HCT116 (cell line): ENCODE results near the gene TMTC2. TPM values are rescaled to one million over a fixed set of nuclear protein-coding genes. Genes with fewer than 3 reads are reported as not detected.

Experiments used
- ATAC-seq: fragments of 200-7000 bp; cut with Tn5 transposase; 2 replicates; pipeline ENCODE4 v1.9.1; 2020; ENCODE audit warnings: mild to moderate bottlenecking, moderate library complexity
- BruUV-seq: library from RNA; stranded (reverse); fragments of 400-500 nt; replicated peaks from 2 replicates; lab custom pipeline; 2021; lab: Mats Ljungman, UMichigan
- CTCF ChIA-PET: fragments of 300-600 bp; sonication (Branson Sonifier 250); formaldehyde crosslinking; loops from one replicate; lab custom pipeline; 2021; ENCODE audit warnings: antibody characterized with exemption; lab: Charles Lee
- POLR2A ChIA-PET: fragments of 300-600, 350-600 bp; sonication (Branson Sonifier 250); formaldehyde crosslinking; loops from one replicate; lab custom pipeline; 2021; ENCODE audit warnings: antibody characterized with exemption; lab: Charles Lee
- RAD21 ChIA-PET, 2 experiments: fragments of 300-600 bp; sonication (Branson Sonifier 250); formaldehyde crosslinking; loops; one replicate each; lab custom pipeline; 2023; ENCODE audit warnings: low total read pairs in 2 of 2; ENCODE audit not compliant: uncharacterized antibody in 2 of 2, unreplicated experiment in 2 of 2, low non-redundant PET in 1 of 2; lab: Charles Lee
- DNase-seq: peaks from one replicate; pipeline ENCODE4 v3.0.0-alpha.2; 2010; ENCODE audit warnings: low read depth, low spot score
- H2AFZ ChIP-seq: fragments of 200-600 bp; shearing (Covaris generic), sonication (generic); 2 replicates; pipeline ENCODE4 v1.6.1; 2017; ENCODE audit warnings: low read depth, mixed run types, mixed read lengths, antibody characterized with exemption, low read length; ENCODE audit not compliant: poor library complexity, severe bottlenecking
- H3K27ac ChIP-seq: 2 replicates; pipeline ENCODE4 v1.5.1; 2012; ENCODE audit warnings: low read depth, low read length
- H3K27me3 ChIP-seq: fragments of 200-600 bp; sonication (generic); 2 replicates; pipeline ENCODE4 v1.6.1; 2016; ENCODE audit warnings: mixed run types, low read length, mixed read lengths; ENCODE audit not compliant: insufficient read depth
- H3K36me3 ChIP-seq, 2 experiments: fragments of 200-500 bp in 1 of 2; fragments of 200-600 bp in 1 of 2; sonication (Bioruptor generic) in 1 of 2; sonication (generic) in 1 of 2; 2 replicates each; pipeline versions ENCODE4 v1.5.1 to v1.6.1; 2014 to 2016; ENCODE audit warnings: low read length in 2 of 2, inconsistent platforms in 1 of 2, mixed read lengths in 1 of 2, mixed run types in 1 of 2; ENCODE audit not compliant: insufficient read depth in 2 of 2, control insufficient read depth in 1 of 2
- H3K4me1 ChIP-seq, 2 experiments: fragments of 200-600 bp in 1 of 2; sonication (generic) in 1 of 2; 2 replicates each; pipeline versions ENCODE4 v1.5.1 to v1.6.1; 2012 to 2017; ENCODE audit warnings: low read length in 2 of 2, inconsistent platforms in 1 of 2, mild to moderate bottlenecking in 1 of 2, mixed read lengths in 1 of 2, mixed run types in 1 of 2, moderate library complexity in 1 of 2; ENCODE audit not compliant: insufficient read depth in 2 of 2, control insufficient read depth in 1 of 2
- H3K4me2 ChIP-seq: fragments of 200-600 bp; sonication (generic); 2 replicates; pipeline ENCODE4 v1.6.1; 2017; ENCODE audit warnings: mixed run types, low read length, mixed read lengths
- H3K4me3 ChIP-seq, 2 experiments: fragments of 200-600 bp in 1 of 2; sonication (generic) in 1 of 2; replicated peaks in 1 of 2; 2 replicates each; pipeline ENCODE4 v1.5.1; 2011 to 2016; ENCODE audit warnings: low read length in 2 of 2, control low read depth in 1 of 2, low read depth in 1 of 2, mild to moderate bottlenecking in 1 of 2, mixed read lengths in 1 of 2, mixed run types in 1 of 2
- H3K79me2 ChIP-seq: fragments of 200-600 bp; sonication (generic); 2 replicates; pipeline ENCODE4 v1.6.1; 2017; ENCODE audit warnings: mild to moderate bottlenecking, mixed run types, low read length, moderate library complexity, mixed read lengths; ENCODE audit not compliant: insufficient read depth
- H3K9ac ChIP-seq: fragments of 200-600 bp; sonication (generic); 2 replicates; pipeline ENCODE4 v1.6.1; 2016; ENCODE audit warnings: low read length, mixed read lengths
- H3K9me2 ChIP-seq: fragments of 200-600 bp; sonication (generic), shearing (Covaris generic); 2 replicates; pipeline ENCODE4 v1.6.1; 2017; ENCODE audit warnings: mixed run types, mild to moderate bottlenecking, moderate library complexity; ENCODE audit not compliant: insufficient read depth
- H3K9me3 ChIP-seq, 2 experiments: fragments of 200-500 bp in 1 of 2; fragments of 200-600 bp in 1 of 2; sonication (Bioruptor generic) in 1 of 2; sonication (generic) in 1 of 2; 2 replicates each; pipeline ENCODE4 v1.6.1; 2014 to 2017; ENCODE audit warnings: low read length in 2 of 2, mixed read lengths in 2 of 2, inconsistent platforms in 1 of 2, low read depth in 1 of 2, mild to moderate bottlenecking in 1 of 2, mixed run types in 1 of 2, moderate library complexity in 1 of 2; ENCODE audit not compliant: control insufficient read depth in 1 of 2, insufficient read depth in 1 of 2
- H4K20me1 ChIP-seq: fragments of 200-600 bp; sonication (generic), shearing (Covaris generic); 2 replicates; pipeline ENCODE4 v1.6.1; 2017; ENCODE audit warnings: mixed run types, mild to moderate bottlenecking, moderate library complexity; ENCODE audit not compliant: insufficient read depth
- ATF3 ChIP-seq: IDR thresholded peaks from 2 replicates; pipeline ENCODE4 v1.6.1; 2012
- CBX3 ChIP-seq: IDR thresholded peaks from 2 replicates; pipeline ENCODE4 v1.6.1; 2012; ENCODE audit warnings: low read depth
- CEBPB ChIP-seq: IDR thresholded peaks from 2 replicates; pipeline ENCODE4 v1.6.1; 2012; ENCODE audit warnings: low read depth
- CTCF ChIP-seq, 3 experiments: fragments of 200-600 bp in 1 of 3; sonication (generic) in 1 of 3; IDR thresholded peaks in 2 of 3; conservative IDR thresholded peaks in 1 of 3; 2 replicates each; pipeline ENCODE4 v1.5.1; 2012 to 2017; ENCODE audit warnings: low read depth in 2 of 3, low read length in 2 of 3, antibody characterized with exemption in 1 of 3, borderline replicate concordance in 1 of 3, control low read depth in 1 of 3, mild to moderate bottlenecking in 1 of 3, mixed read lengths in 1 of 3, mixed run types in 1 of 3, moderate library complexity in 1 of 3; ENCODE audit not compliant: insufficient read depth in 1 of 3
- EGR1 ChIP-seq: IDR thresholded peaks from 2 replicates; pipeline ENCODE4 v1.6.1; 2012; ENCODE audit warnings: low read depth
- ELF1 ChIP-seq: IDR thresholded peaks from 2 replicates; pipeline ENCODE4 v1.6.1; 2012; ENCODE audit warnings: low read depth, borderline replicate concordance
- EZH2 ChIP-seq: fragments of 200-600 bp; sonication (generic); IDR thresholded peaks from 2 replicates; pipeline ENCODE4 v1.6.1; 2017; ENCODE audit warnings: antibody characterized with exemption, mixed run types
- EZH2phosphoT487 ChIP-seq: fragments of 200-600 bp; IDR thresholded peaks from 2 replicates; pipeline ENCODE4 v1.6.1; 2018; ENCODE audit warnings: antibody characterized with exemption, borderline replicate concordance
- FOSL1 ChIP-seq: IDR thresholded peaks from 2 replicates; pipeline ENCODE4 v1.6.1; 2012; ENCODE audit warnings: low read depth
- JUND ChIP-seq: IDR thresholded peaks from 2 replicates; pipeline ENCODE4 v1.6.1; 2012
- POLR2A ChIP-seq: IDR thresholded peaks from 2 replicates; pipeline ENCODE4 v1.7.0; 2011; ENCODE audit warnings: borderline replicate concordance; ENCODE audit not compliant: insufficient read depth, insufficient read length; ENCODE audit errors: extremely low read depth
- POLR2AphosphoS5 ChIP-seq: IDR thresholded peaks from 2 replicates; pipeline ENCODE4 v1.6.1; 2011; ENCODE audit warnings: mild to moderate bottlenecking, low read depth, low read length, moderate library complexity
- RAD21 ChIP-seq: IDR thresholded peaks from 2 replicates; pipeline ENCODE4 v1.6.1; 2012; ENCODE audit warnings: low read depth, mild to moderate bottlenecking
- REST ChIP-seq: IDR thresholded peaks from 2 replicates; pipeline ENCODE4 v1.6.1; 2012; ENCODE audit warnings: low read depth
- SRF ChIP-seq: IDR thresholded peaks from 2 replicates; pipeline ENCODE4 v1.6.1; 2012; ENCODE audit warnings: low read depth
- TCF7L2 ChIP-seq: IDR thresholded peaks from 2 replicates; pipeline ENCODE4 v1.7.0; 2011; ENCODE audit warnings: borderline replicate concordance, inconsistent platforms; ENCODE audit not compliant: insufficient read depth, insufficient read length; ENCODE audit errors: extremely low read depth
- ZBTB33 ChIP-seq: IDR thresholded peaks from 2 replicates; pipeline ENCODE4 v1.6.1; 2011; ENCODE audit warnings: mild to moderate bottlenecking, low read length, moderate library complexity; ENCODE audit not compliant: insufficient replicate concordance; ENCODE audit errors: extremely low read depth
- ZFX ChIP-seq: fragments of 450-650 bp; IDR thresholded peaks from 2 replicates; pipeline ENCODE4 v1.6.1; 2017
- ZNF274 ChIP-seq: fragments of 200-500 bp; sonication (Bioruptor generic); IDR thresholded peaks from 2 replicates; pipeline ENCODE4 v1.6.1; 2014; ENCODE audit warnings: mild to moderate bottlenecking, low read depth, low read length, inconsistent platforms
- intact Hi-C: fragments of 100-400 bp; cut with micrococcal nuclease; formaldehyde crosslinking; loops from 2 replicates; pipeline ENCODE4 v1.10.0; 2022
- total RNA-seq: library from RNA; stranded (reverse); gene quantifications from one replicate; pipeline ENCODE4 v1.2.1, GENCODE V29; 2021; ENCODE audit not compliant: unreplicated experiment

Gene TMTC2
- total RNA-seq, 1 experiment from 2014 or later, result 11.5 TPM

- H2AFZ ChIP-seq, result no peak overlapping the region
- ChIA-PET RAD21 (no interaction called here), CTCF (interaction anchor here (1.1 kb wide), 1 partner anchor 192 kb away, joined by 3 read pairs; no protein-coding TSS in a partner anchor), POLR2A (no interaction called here)
- H3K36me3 ChIP-seq, result no peaks in the 10 kb centered on the region
- no peak overlapping the region for H3K9ac ChIP-seq
- H3K4me1 ChIP-seq, result no peaks in the 10 kb centered on the region
- H3K9me3 ChIP-seq, result no peaks in the 10 kb centered on the region
- H3K79me2 ChIP-seq, result no peaks in the 10 kb centered on the region
- intact Hi-C loops, result no loop called here
- H3K9me2 ChIP-seq, result no peaks in the 10 kb centered on the region
- no peak overlapping the region for H3K27ac ChIP-seq
- H4K20me1 ChIP-seq, result no peaks in the 10 kb centered on the region
- DNase-seq (no peak), ATAC-seq (no peak)
- H3K4me2 ChIP-seq, result no peak overlapping the region
- no TSS peak for BruUV-seq
- H3K27me3 ChIP-seq, result no peaks in the 10 kb centered on the region
- no peak overlapping the region for H3K4me3 ChIP-seq
- no peak for TF ChIP-seq EZH2
- TF ChIP-seq POLR2A, result no peak
- no peak for TF ChIP-seq JUND
- TF ChIP-seq FOSL1, result no peak
- no peak for TF ChIP-seq CBX3
- no peak for TF ChIP-seq ZNF274
- TF ChIP-seq SRF, result no peak
- no peak for TF ChIP-seq ZFX
- TF ChIP-seq RAD21, result no peak
- TF ChIP-seq POLR2AphosphoS5, result no peak
- no peak for TF ChIP-seq EZH2phosphoT487
- TF ChIP-seq ZBTB33, result no peak
- no peak for TF ChIP-seq TCF7L2
- TF ChIP-seq EGR1, result no peak
- TF ChIP-seq CEBPB, result no peak
- no peak for TF ChIP-seq ATF3
- no peak for TF ChIP-seq ELF1
- no peak for TF ChIP-seq CTCF (IDR thresholded peaks at IDR 0.05 in 2 of 3, conservative IDR thresholded peaks at IDR 0.05 in 1 of 3; ENCODE audit: borderline replicate concordance in 1 of 3, insufficient read depth in 1 of 3, low read depth in 2 of 3, low read length in 2 of 3)
- no peak for TF ChIP-seq REST
These were observed 191.3 kb downstream of the TMTC2 start for GRCh38 chr12:82877963-82878362.
